Endothelial cell of umbilical vein (primary cell): ENCODE results near the gene ASXL1. TPM values are rescaled to one million over a fixed set of nuclear protein-coding genes. Genes with fewer than 3 reads are reported as not detected.
A peak's percentile ranks its signal among the peaks of the same experiment; 100 is the strongest.

Experiments
- BruUV-seq: library from RNA; stranded (reverse); fragments of 400-500 nt; replicated peaks from 2 replicates; lab custom pipeline; 2021; lab: Mats Ljungman, UMichigan
- CTCF ChIA-PET: fragments of 300-600, 350-600 bp; sonication (Branson Sonifier 250); formaldehyde crosslinking; loops from one replicate; lab custom pipeline; 2021; ENCODE audit warnings: antibody characterized with exemption, inconsistent platforms; lab: Charles Lee
- POLR2A ChIA-PET: fragments of 300-600, 350-600 bp; sonication (Branson Sonifier 250); formaldehyde crosslinking; loops from one replicate; lab custom pipeline; 2021; ENCODE audit warnings: antibody characterized with exemption, inconsistent platforms; lab: Charles Lee
- DNase-seq: peaks from one replicate; pipeline ENCODE4 v3.0.0-alpha.2; 2011; ENCODE audit warnings: low read depth, low spot score
- FAIRE-seq: peaks from 2 replicates; lab custom pipeline; 2011; peaks lifted over from hg19 to GRCh38; lab: Jason Lieb, UNC
- H2AFZ ChIP-seq: 2 replicates; pipeline ENCODE4 v1.6.0; 2012; ENCODE audit warnings: low read depth, low read length, control low read depth, inconsistent platforms
- H3K27ac ChIP-seq: 2 replicates; pipeline ENCODE4 v1.5.1; 2011; ENCODE audit warnings: low read depth, mild to moderate bottlenecking, control low read depth, low read length, moderate library complexity; ENCODE audit not compliant: insufficient read depth
- H3K27me3 ChIP-seq, 2 experiments: 2 replicates each; pipeline versions ENCODE4 v1.6.0 to v1.6.1; 2011; ENCODE audit warnings: low read length in 2 of 2, mixed read lengths in 1 of 2; ENCODE audit not compliant: control insufficient read depth in 2 of 2, insufficient read depth in 2 of 2
- H3K36me3 ChIP-seq, 2 experiments: 2 replicates in 1 of 2; 3 replicates in 1 of 2; pipeline ENCODE4 v1.5.1; 2011; ENCODE audit warnings: low read length in 2 of 2, mild to moderate bottlenecking in 1 of 2, moderate library complexity in 1 of 2; ENCODE audit not compliant: control insufficient read depth in 2 of 2, insufficient read depth in 2 of 2; ENCODE audit errors: extremely low read depth in 1 of 2
- H3K4me1 ChIP-seq: 3 replicates; pipeline ENCODE4 v1.5.1; 2011; ENCODE audit warnings: mild to moderate bottlenecking, low read length; ENCODE audit not compliant: control insufficient read depth, insufficient read depth; ENCODE audit errors: extremely low read depth
- H3K4me2 ChIP-seq: 2 replicates; pipeline ENCODE4 v1.6.1; 2011; ENCODE audit warnings: low read length, control low read depth, mixed read lengths; ENCODE audit not compliant: insufficient read depth
- H3K4me3 ChIP-seq, 3 experiments: fragments of 200-600 bp in 1 of 3; sonication (generic), shearing (Covaris generic) in 1 of 3; replicated peaks in 1 of 3; 2 replicates each; pipeline ENCODE4 v1.5.1; 2011 to 2016; ENCODE audit warnings: control low read depth in 3 of 3, low read length in 3 of 3, mild to moderate bottlenecking in 2 of 3, inconsistent platforms in 1 of 3, low read depth in 1 of 3, moderate library complexity in 1 of 3; ENCODE audit not compliant: insufficient read depth in 1 of 3
- H3K79me2 ChIP-seq: 2 replicates; pipeline ENCODE4 v1.6.0; 2012; ENCODE audit warnings: low read length, inconsistent platforms; ENCODE audit not compliant: control insufficient read depth, insufficient read depth
- H3K9ac ChIP-seq: replicated peaks from 2 replicates; pipeline ENCODE3; 2011; ENCODE audit warnings: low read length, control low read depth; ENCODE audit not compliant: insufficient read depth; ENCODE audit errors: extremely low read depth
- H3K9me1 ChIP-seq: replicated peaks from 3 replicates; pipeline ENCODE4 v1.6.0; 2011; ENCODE audit warnings: mild to moderate bottlenecking, low read length; ENCODE audit not compliant: control insufficient read depth, insufficient read depth; ENCODE audit errors: extremely low read depth
- H3K9me3 ChIP-seq: replicated peaks from 2 replicates; pipeline ENCODE4 v1.5.1; 2012; ENCODE audit warnings: low read length, inconsistent platforms; ENCODE audit not compliant: control insufficient read depth, insufficient read depth
- H4K20me1 ChIP-seq: replicated peaks from 2 replicates; pipeline ENCODE3; 2011; ENCODE audit warnings: mild to moderate bottlenecking, low read length; ENCODE audit not compliant: control insufficient read depth, insufficient read depth; ENCODE audit errors: extremely low read depth
- EZH2 ChIP-seq: IDR thresholded peaks from 2 replicates; pipeline ENCODE4 v1.6.1; 2012; ENCODE audit warnings: borderline replicate concordance, low read depth, mild to moderate bottlenecking, moderate library complexity, low read length, inconsistent platforms; ENCODE audit not compliant: severe bottlenecking
- FOS ChIP-seq: IDR thresholded peaks from 2 replicates; pipeline ENCODE4 v1.6.1; 2011; ENCODE audit warnings: mild to moderate bottlenecking, low read length, moderate library complexity, borderline replicate concordance; ENCODE audit not compliant: insufficient read depth
- GATA2 ChIP-seq: IDR thresholded peaks from 2 replicates; pipeline ENCODE4 v1.7.0; 2011; ENCODE audit warnings: low read depth, mild to moderate bottlenecking, moderate library complexity, mixed read lengths, low read length; ENCODE audit not compliant: insufficient read length, insufficient read depth
- JUN ChIP-seq: IDR thresholded peaks from 2 replicates; pipeline ENCODE4 v1.6.1; 2011; ENCODE audit warnings: borderline replicate concordance, low read depth; ENCODE audit not compliant: insufficient read length, insufficient read depth
- MYC ChIP-seq: IDR thresholded peaks from one replicate; pipeline ENCODE4 v1.6.1; 2011; ENCODE audit warnings: mild to moderate bottlenecking, low read depth, low read length
- POLR2A ChIP-seq: IDR thresholded peaks from 2 replicates; pipeline ENCODE4 v1.6.1; 2012; ENCODE audit warnings: low read depth, mild to moderate bottlenecking, control low read depth, low read length
- POLR2AphosphoS5 ChIP-seq: IDR thresholded peaks from 2 replicates; pipeline ENCODE4 v1.6.1; 2012; ENCODE audit warnings: low read depth, mild to moderate bottlenecking, control low read depth, low read length, moderate library complexity; ENCODE audit not compliant: insufficient read depth
- dilution Hi-C: fragments of 300-500 bp; cut with MboI; formaldehyde crosslinking; loops from one replicate; pipeline ENCODE4 v1.15.0; 2019; ENCODE audit warnings: low sequenced_read_pairs; ENCODE audit not compliant: extremely low pct_ligation_motif_present
- intact Hi-C: fragments of 100-400 bp; cut with micrococcal nuclease; formaldehyde crosslinking; loops from one replicate; pipeline ENCODE4 v1.10.0; 2022
- polyA plus RNA-seq, 4 experiments: library from polyadenylated mRNA; depleted of rRNA in 3 of 4; stranded (reverse) in 3 of 4; unstranded in 1 of 4; fragments of >200 nt; gene quantifications; 2 replicates each; pipeline versions ENCODE4 v1.2.1 to v1.2.3, GENCODE V29; 2011 to 2012; ENCODE audit warnings: missing spikeins in 1 of 4
- total RNA-seq: library from RNA; stranded (reverse); gene quantifications from 2 replicates; pipeline ENCODE4 v1.2.3, GENCODE V29; 2021
- TF ChIP-seq, protein P1 (sequence below), 2 donors: IDR thresholded peaks; 1 replicate in 1 of 2; 2 replicates in 1 of 2; pipeline ENCODE4 v1.5.1; 2011; ENCODE audit warnings: low read length in 2 of 2, mild to moderate bottlenecking in 2 of 2, moderate library complexity in 2 of 2, control low read depth in 1 of 2, inconsistent platforms in 1 of 2, low read depth in 1 of 2; ENCODE audit not compliant: insufficient read depth in 1 of 2; ENCODE audit errors: extremely low read depth in 1 of 2
- TF ChIP-seq, protein P2 (sequence below): IDR thresholded peaks from 2 replicates; pipeline ENCODE4 v1.6.1; 2011; ENCODE audit not compliant: insufficient read depth, insufficient read length

Gene ASXL1
- total and polyA plus RNA-seq, 2 donors (not counting 3 experiments of a cell fraction or from before 2014, with no cell fraction given): 45.4 to 101 TPM

DNA sequence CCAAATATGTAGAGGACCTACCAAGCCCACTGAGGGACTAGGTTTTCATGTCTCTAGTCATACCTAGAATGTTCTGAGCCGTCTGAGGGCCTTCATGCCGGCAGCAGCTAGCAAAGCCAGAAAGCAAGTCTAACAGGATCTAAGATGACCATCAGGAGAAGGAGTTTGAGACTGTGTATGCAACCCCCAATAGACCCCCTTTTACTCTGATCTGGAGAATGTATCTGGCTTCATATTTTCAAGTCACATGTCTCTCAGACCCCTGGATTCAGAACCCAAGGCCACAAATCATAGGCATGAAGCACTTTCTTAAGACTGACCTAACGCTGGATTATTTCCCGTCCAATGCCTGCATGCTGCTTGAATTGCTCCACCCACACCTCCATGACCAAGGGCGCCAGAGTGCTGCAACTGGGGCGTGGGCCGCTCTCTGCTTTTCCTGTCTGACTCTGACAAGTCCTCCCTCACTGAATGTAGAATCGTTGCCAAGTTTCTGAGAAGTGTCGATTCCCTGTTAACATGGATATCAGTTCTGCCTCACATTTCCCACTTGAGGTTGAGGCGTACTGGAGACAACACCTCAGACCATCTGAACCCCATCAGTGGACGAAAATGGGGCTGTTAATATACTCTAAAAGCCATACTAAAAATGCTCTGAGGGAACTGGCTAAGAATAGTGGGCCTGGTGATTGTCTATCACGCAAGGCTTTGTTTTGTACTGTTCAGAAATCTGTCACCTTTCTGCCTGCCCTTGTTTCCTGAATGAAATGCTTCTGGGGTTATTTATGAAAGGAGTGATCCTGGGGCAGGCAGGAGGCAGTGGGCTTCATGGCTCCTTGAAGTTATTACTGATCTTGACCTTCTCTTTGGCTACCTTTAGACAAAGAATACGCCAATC lies 23.9 kb upstream of the ASXL1 start:
- H3K79me2 ChIP-seq: no peaks in the 10 kb centered on the region
- H4K20me1 ChIP-seq: no peaks in the 10 kb centered on the region
- POLR2A ChIA-PET: no interaction called here
- H2AFZ ChIP-seq: peak overlapping the region; percentile 75
- H3K4me2 ChIP-seq: peak overlapping the region; percentile 66
- TSS peak; percentile 19 for BruUV-seq
- peak overlapping the region; percentile 85 for H3K27ac ChIP-seq
- no peaks in the 10 kb centered on the region for H3K9me1 ChIP-seq
- intact Hi-C loops (loop anchor here (1.0 to 5.0 kb wide), 3 partner anchors 8 to 108 kb away; partner anchors contain the start of gene KIF3B), dilution Hi-C loops (no loop called here)
- H3K4me1 ChIP-seq: peaks cover 29% of the 10 kb centered on the region
- CTCF ChIA-PET: no interaction called here
- H3K9ac ChIP-seq: peak overlapping the region; percentile 60
- no peaks in the 10 kb centered on the region for H3K9me3 ChIP-seq
- H3K27me3 ChIP-seq: no peaks in the 10 kb centered on the region
- FAIRE-seq: peak; percentile 97
- TF ChIP-seq, protein P1, sequence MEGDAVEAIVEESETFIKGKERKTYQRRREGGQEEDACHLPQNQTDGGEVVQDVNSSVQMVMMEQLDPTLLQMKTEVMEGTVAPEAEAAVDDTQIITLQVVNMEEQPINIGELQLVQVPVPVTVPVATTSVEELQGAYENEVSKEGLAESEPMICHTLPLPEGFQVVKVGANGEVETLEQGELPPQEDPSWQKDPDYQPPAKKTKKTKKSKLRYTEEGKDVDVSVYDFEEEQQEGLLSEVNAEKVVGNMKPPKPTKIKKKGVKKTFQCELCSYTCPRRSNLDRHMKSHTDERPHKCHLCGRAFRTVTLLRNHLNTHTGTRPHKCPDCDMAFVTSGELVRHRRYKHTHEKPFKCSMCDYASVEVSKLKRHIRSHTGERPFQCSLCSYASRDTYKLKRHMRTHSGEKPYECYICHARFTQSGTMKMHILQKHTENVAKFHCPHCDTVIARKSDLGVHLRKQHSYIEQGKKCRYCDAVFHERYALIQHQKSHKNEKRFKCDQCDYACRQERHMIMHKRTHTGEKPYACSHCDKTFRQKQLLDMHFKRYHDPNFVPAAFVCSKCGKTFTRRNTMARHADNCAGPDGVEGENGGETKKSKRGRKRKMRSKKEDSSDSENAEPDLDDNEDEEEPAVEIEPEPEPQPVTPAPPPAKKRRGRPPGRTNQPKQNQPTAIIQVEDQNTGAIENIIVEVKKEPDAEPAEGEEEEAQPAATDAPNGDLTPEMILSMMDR (IDR thresholded peaks at IDR 0.05; ENCODE audit: extremely low read depth in 1 of 2, insufficient read depth in 1 of 2, low read depth in 1 of 2, low read length in 2 of 2): no peak
- TF ChIP-seq JUN (no peak), FOS (peak; percentile 9), POLR2AphosphoS5 (no peak), GATA2 (no peak), POLR2A (no peak), MYC (no peak), EZH2 (no peak)
- TF ChIP-seq, protein P2, sequence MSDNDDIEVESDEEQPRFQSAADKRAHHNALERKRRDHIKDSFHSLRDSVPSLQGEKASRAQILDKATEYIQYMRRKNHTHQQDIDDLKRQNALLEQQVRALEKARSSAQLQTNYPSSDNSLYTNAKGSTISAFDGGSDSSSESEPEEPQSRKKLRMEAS: peak; percentile 11
- H3K36me3 ChIP-seq: peaks cover 0 to 10% of the 10 kb centered on the region in 2 experiments
- peak; percentile 91 for DNase-seq
- H3K4me3 ChIP-seq: no peak overlapping the region
